Measurements from ENCODE around the gene CYP11A1. TPM values are rescaled to one million over a fixed set of nuclear protein-coding genes. Genes with fewer than 3 reads are reported as not detected.
"Not testable (repeated sequence)": the region's sequence is repeated elsewhere in the genome, so short reads cannot be mapped to it uniquely, and the experiment has no call there.

Gene CYP11A1
- polyA plus RNA-seq, 1 donor, result 0.55 TPM

- H3K27me3 ChIP-seq (ENCODE audit: control insufficient read depth, insufficient read depth, low read length), result peaks cover 17% of the 10 kb centered on the region
- no CpG with 5 or more reads among the region's 1 CpG for WGBS (ENCODE audit: insufficient coverage, low lambda C conversion rate)
- not testable (repeated sequence) for DNase-seq; H3K36me3 ChIP-seq (ENCODE audit: control insufficient read depth, insufficient read depth, low read length); H3K9me3 ChIP-seq (ENCODE audit: control insufficient read depth, low read depth, low read length); H3K4me3 ChIP-seq (ENCODE audit: low read length); H3K27ac ChIP-seq (ENCODE audit: low read length); H3K4me1 ChIP-seq (ENCODE audit: control insufficient read depth, insufficient read depth, low read length)
Observed at GRCh38 chr15:74360855-74361254, 6.6 kb downstream of the CYP11A1 start.

DNA sequence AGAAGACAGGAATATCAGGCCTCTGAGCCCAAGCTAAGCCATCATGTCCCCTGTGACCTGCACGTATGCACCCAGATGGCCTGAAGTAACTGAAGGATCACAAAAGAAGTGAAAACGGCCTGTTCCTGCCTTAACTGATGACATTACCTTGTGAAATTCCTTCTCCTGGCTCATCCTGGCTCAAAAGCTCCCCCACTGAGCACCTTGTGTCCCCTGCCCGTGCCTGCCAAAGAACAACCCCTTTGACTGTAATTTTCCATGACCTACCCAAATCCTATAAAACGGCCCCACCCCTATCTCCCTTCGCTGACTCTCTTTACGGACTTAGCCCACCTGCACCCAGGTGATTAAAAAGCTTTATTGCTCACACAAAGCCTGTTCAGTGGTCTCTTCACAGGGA lies 8.1 kb downstream of the CYP11A1 start:
- 40% methylated on average over 1 of the region's 6 CpGs for WGBS (ENCODE audit: insufficient coverage, low lambda C conversion rate)
- H3K9me3 ChIP-seq (ENCODE audit: control insufficient read depth, low read depth, low read length); DNase-seq; H3K4me3 ChIP-seq (ENCODE audit: low read length); H3K4me1 ChIP-seq (ENCODE audit: control insufficient read depth, insufficient read depth, low read length); H3K36me3 ChIP-seq (ENCODE audit: control insufficient read depth, insufficient read depth, low read length); H3K27me3 ChIP-seq (ENCODE audit: control insufficient read depth, insufficient read depth, low read length); H3K27ac ChIP-seq (ENCODE audit: low read length): not testable (repeated sequence)

- not testable (repeated sequence) for H3K9me3 ChIP-seq (ENCODE audit: control insufficient read depth, low read depth, low read length); H3K4me3 ChIP-seq (ENCODE audit: low read length); H3K27ac ChIP-seq (ENCODE audit: low read length); H3K4me1 ChIP-seq (ENCODE audit: control insufficient read depth, insufficient read depth, low read length); H3K27me3 ChIP-seq (ENCODE audit: control insufficient read depth, insufficient read depth, low read length); H3K36me3 ChIP-seq (ENCODE audit: control insufficient read depth, insufficient read depth, low read length); DNase-seq
- 100% methylated on average over 1 of the region's 7 CpGs for WGBS (ENCODE audit: insufficient coverage, low lambda C conversion rate)
Observed at GRCh38 chr15:74357514-74357913, 9.9 kb downstream of the CYP11A1 start.

- H3K4me3 ChIP-seq (ENCODE audit: low read length); H3K4me1 ChIP-seq (ENCODE audit: control insufficient read depth, insufficient read depth, low read length); H3K27ac ChIP-seq (ENCODE audit: low read length); H3K9me3 ChIP-seq (ENCODE audit: control insufficient read depth, low read depth, low read length); H3K36me3 ChIP-seq (ENCODE audit: control insufficient read depth, insufficient read depth, low read length); H3K27me3 ChIP-seq (ENCODE audit: control insufficient read depth, insufficient read depth, low read length); DNase-seq: not testable (repeated sequence)
- WGBS (ENCODE audit: insufficient coverage, low lambda C conversion rate), result 90% methylated on average over 2 of the region's 6 CpGs
Observed at GRCh38 chr15:74356050-74356449, 11.4 kb downstream of the CYP11A1 start.

DNA sequence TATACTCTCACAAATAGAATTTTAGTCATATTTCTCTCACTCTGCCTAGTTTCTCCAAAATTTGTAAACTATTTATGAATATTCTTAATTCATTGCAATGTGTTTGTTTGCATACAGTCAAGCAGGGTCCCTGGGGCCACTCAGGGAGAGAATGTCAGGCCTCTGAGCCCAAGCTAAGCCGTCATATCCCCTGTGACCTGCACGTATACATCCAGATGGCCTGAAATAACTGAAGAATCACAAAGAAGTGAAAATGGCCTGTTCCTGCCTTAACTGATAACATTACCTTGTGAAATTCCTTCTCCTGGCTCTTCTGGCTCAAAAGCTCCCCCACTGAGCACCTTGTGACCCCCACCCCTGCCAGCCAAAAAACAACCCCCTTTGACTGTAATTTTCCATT lies 13.5 kb downstream of the CYP11A1 start:
- not testable (repeated sequence) for H3K4me3 ChIP-seq (ENCODE audit: low read length); H3K27me3 ChIP-seq (ENCODE audit: control insufficient read depth, insufficient read depth, low read length); H3K9me3 ChIP-seq (ENCODE audit: control insufficient read depth, low read depth, low read length); H3K36me3 ChIP-seq (ENCODE audit: control insufficient read depth, insufficient read depth, low read length); H3K27ac ChIP-seq (ENCODE audit: low read length); H3K4me1 ChIP-seq (ENCODE audit: control insufficient read depth, insufficient read depth, low read length); DNase-seq
- WGBS (ENCODE audit: insufficient coverage, low lambda C conversion rate), result no CpG with 5 or more reads among the region's 2 CpGs

GRCh38 chr15:74352393-74352910 lies 15.0 kb downstream of the CYP11A1 start:
- H3K4me1 ChIP-seq (ENCODE audit: control insufficient read depth, insufficient read depth, low read length), result no peaks in the 10 kb centered on the region
- no peak overlapping the region for H3K4me3 ChIP-seq (ENCODE audit: low read length)
- no peak for DNase-seq
- WGBS (ENCODE audit: insufficient coverage, low lambda C conversion rate), result no CpG with 5 or more reads among the region's 3 CpGs
- H3K9me3 ChIP-seq (ENCODE audit: control insufficient read depth, low read depth, low read length), result no peaks in the 10 kb centered on the region
- H3K27me3 ChIP-seq (ENCODE audit: control insufficient read depth, insufficient read depth, low read length), result no peaks in the 10 kb centered on the region
- no peak overlapping the region for H3K27ac ChIP-seq (ENCODE audit: low read length)
- H3K36me3 ChIP-seq (ENCODE audit: control insufficient read depth, insufficient read depth, low read length), result no peaks in the 10 kb centered on the region

DNA sequence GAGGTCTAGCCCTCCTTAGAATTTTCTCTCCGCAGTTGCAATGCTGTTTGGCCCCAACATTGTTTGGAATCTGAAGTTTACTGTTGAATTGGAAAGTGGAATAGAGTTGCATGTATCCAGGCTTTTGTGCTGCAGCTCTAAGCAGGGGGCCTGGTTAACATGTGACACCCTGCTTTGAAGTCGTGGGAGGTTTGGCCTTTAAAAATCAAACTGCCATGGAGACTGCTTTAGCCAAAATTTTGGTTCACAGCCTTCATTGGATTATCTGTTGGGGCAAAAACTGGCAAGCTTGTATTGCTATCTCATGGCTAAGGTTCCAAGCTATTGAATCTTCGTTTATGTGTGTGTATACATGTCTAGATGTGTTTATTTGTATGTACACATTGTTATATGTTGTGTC lies 15.8 kb downstream of the CYP11A1 start:
- H3K4me1 ChIP-seq (ENCODE audit: control insufficient read depth, insufficient read depth, low read length), result no peaks in the 10 kb centered on the region
- H3K27ac ChIP-seq (ENCODE audit: low read length), result no peak overlapping the region
- DNase-seq, result no peak
- H3K36me3 ChIP-seq (ENCODE audit: control insufficient read depth, insufficient read depth, low read length), result no peaks in the 10 kb centered on the region
- no peak overlapping the region for H3K4me3 ChIP-seq (ENCODE audit: low read length)
- no peaks in the 10 kb centered on the region for H3K27me3 ChIP-seq (ENCODE audit: control insufficient read depth, insufficient read depth, low read length)
- no peaks in the 10 kb centered on the region for H3K9me3 ChIP-seq (ENCODE audit: control insufficient read depth, low read depth, low read length)
- 17% methylated on average over 1 of the region's 3 CpGs for WGBS (ENCODE audit: insufficient coverage, low lambda C conversion rate)

GRCh38 chr15:74350295-74351275 lies 16.9 kb downstream of the CYP11A1 start:
- 84% methylated on average over 6 of the region's 14 CpGs for WGBS (ENCODE audit: insufficient coverage, low lambda C conversion rate)
- H3K4me1 ChIP-seq (ENCODE audit: control insufficient read depth, insufficient read depth, low read length), result no peaks in the 10 kb centered on the region
- H3K9me3 ChIP-seq (ENCODE audit: control insufficient read depth, low read depth, low read length), result no peaks in the 10 kb centered on the region
- H3K27ac ChIP-seq (ENCODE audit: low read length), result no peak overlapping the region
- no peak for DNase-seq
- no peaks in the 10 kb centered on the region for H3K36me3 ChIP-seq (ENCODE audit: control insufficient read depth, insufficient read depth, low read length)
- H3K4me3 ChIP-seq (ENCODE audit: low read length), result no peak overlapping the region
- H3K27me3 ChIP-seq (ENCODE audit: control insufficient read depth, insufficient read depth, low read length), result no peaks in the 10 kb centered on the region

DNA sequence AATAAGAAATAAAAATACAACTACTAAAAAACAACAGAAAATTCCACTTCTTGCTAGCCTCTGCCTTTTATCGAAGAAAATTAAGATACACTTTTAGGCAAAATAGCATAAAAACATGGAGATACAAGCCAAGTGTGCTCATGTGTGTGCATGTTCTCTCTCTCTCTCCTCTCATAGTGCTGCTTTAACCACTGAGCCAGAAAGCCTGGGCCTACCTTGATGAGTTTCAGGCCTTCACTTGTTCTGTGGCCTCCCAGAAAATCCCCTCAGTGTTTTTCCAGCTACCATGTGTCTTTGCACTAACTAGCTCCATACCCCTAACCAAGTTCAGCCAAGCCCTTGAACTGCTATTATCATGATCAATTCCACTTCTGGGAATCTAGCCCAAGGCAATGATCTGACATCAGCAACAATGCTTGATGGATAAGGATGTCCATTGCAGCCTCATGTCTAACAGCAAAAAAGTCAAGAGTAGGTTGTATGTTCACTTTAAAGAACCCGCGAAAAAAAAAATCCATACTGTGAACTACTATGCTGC lies 18.1 kb downstream of the CYP11A1 start:
- 83% methylated on average over 1 of the region's 3 CpGs for WGBS (ENCODE audit: insufficient coverage, low lambda C conversion rate)
- Histone ChIP-seq H3K27ac (ENCODE audit: low read length) (no peak overlapping the region), H3K4me1 (ENCODE audit: control insufficient read depth, insufficient read depth, low read length) (no peaks in the 10 kb centered on the region), H3K4me3 (ENCODE audit: low read length) (no peak overlapping the region), H3K27me3 (ENCODE audit: control insufficient read depth, insufficient read depth, low read length) (no peaks in the 10 kb centered on the region), H3K9me3 (ENCODE audit: control insufficient read depth, low read depth, low read length) (no peaks in the 10 kb centered on the region), H3K36me3 (ENCODE audit: control insufficient read depth, insufficient read depth, low read length) (no peaks in the 10 kb centered on the region)
- no peak for DNase-seq

DNA sequence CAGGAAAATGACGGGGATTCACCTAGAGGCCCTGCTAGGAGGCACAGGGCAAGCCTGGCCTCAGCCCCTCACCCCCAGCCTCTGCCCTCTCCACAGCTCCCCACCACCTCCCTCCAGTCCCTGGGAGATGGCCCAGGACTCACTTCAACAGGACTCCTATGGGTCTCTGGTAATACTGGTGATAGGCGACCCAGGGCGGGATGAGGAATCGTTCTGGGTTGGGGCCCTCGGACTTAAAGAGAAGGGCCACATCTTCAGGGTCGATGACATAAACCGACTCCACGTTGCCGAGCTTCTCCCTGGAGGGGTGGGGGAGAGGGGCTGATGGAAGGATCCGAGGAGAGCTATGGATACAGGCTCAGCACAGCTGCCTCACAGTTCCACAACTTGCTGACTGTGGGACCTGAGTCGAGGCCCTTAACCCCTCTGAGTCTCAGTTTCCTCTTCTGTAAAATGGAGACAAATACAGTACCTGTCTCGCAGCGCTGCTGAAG lies 19.6 kb downstream of the CYP11A1 start:
- no peaks in the 10 kb centered on the region for H3K27me3 ChIP-seq (ENCODE audit: control insufficient read depth, insufficient read depth, low read length)
- no peaks in the 10 kb centered on the region for H3K4me1 ChIP-seq (ENCODE audit: control insufficient read depth, insufficient read depth, low read length)
- H3K27ac ChIP-seq (ENCODE audit: low read length), result no peak overlapping the region
- no peak overlapping the region for H3K4me3 ChIP-seq (ENCODE audit: low read length)
- WGBS (ENCODE audit: insufficient coverage, low lambda C conversion rate), result no CpG with 5 or more reads among the region's 13 CpGs
- no peaks in the 10 kb centered on the region for H3K9me3 ChIP-seq (ENCODE audit: control insufficient read depth, low read depth, low read length)
- H3K36me3 ChIP-seq (ENCODE audit: control insufficient read depth, insufficient read depth, low read length), result no peaks in the 10 kb centered on the region
- no peak for DNase-seq
